Neutrophil (primary cell): ENCODE results near the gene TBXAS1.

Experiments used
- H3K27ac ChIP-seq: fragments of 200-600 bp; sonication (generic); 2 replicates; pipeline ENCODE4 v1.5.1; 2016; ENCODE audit warnings: mild to moderate bottlenecking, moderate library complexity
- H3K27me3 ChIP-seq: fragments of 200-600 bp; sonication (generic); 2 replicates; pipeline ENCODE4 v1.6.0; 2016; ENCODE audit warnings: mild to moderate bottlenecking
- H3K36me3 ChIP-seq: fragments of 200-600 bp; sonication (generic); 2 replicates; pipeline ENCODE4 v1.5.1; 2017
- H3K4me1 ChIP-seq, 2 experiments: fragments of 200-600 bp in 1 of 2; sonication (generic) in 1 of 2; 1 replicate in 1 of 2; 2 replicates in 1 of 2; pipeline versions ENCODE4 v1.5.1 to v1.6.1; 2013 to 2016; ENCODE audit warnings: low read depth in 1 of 2, low read length in 1 of 2, mild to moderate bottlenecking in 1 of 2, moderate library complexity in 1 of 2; ENCODE audit not compliant: control insufficient read depth in 1 of 2, insufficient read depth in 1 of 2
- H3K4me3 ChIP-seq, 2 experiments: fragments of 200-600 bp in 1 of 2; sonication (generic) in 1 of 2; 1 replicate in 1 of 2; 2 replicates in 1 of 2; pipeline ENCODE4 v1.5.1; 2013 to 2016; ENCODE audit warnings: low read depth in 1 of 2, low read length in 1 of 2, mild to moderate bottlenecking in 1 of 2, moderate library complexity in 1 of 2
- H3K9me3 ChIP-seq: fragments of 200-600 bp; sonication (generic); 2 replicates; pipeline ENCODE4 v1.5.1; 2016
- TF ChIP-seq, protein P1 (sequence below): fragments of 200-600 bp; sonication (generic); IDR thresholded peaks from 2 replicates; pipeline ENCODE4 v1.5.1; 2016; ENCODE audit warnings: antibody characterized with exemption

TBXAS1 gene

GRCh38 chr7:139930286-139930965 is 101.4 kb downstream of the TBXAS1 start:
- no peaks in the 10 kb centered on the region for H3K9me3 ChIP-seq
- no peaks in the 10 kb centered on the region for H3K27me3 ChIP-seq
- peaks cover 44% of the 10 kb centered on the region for H3K36me3 ChIP-seq
- TF ChIP-seq, protein P1, sequence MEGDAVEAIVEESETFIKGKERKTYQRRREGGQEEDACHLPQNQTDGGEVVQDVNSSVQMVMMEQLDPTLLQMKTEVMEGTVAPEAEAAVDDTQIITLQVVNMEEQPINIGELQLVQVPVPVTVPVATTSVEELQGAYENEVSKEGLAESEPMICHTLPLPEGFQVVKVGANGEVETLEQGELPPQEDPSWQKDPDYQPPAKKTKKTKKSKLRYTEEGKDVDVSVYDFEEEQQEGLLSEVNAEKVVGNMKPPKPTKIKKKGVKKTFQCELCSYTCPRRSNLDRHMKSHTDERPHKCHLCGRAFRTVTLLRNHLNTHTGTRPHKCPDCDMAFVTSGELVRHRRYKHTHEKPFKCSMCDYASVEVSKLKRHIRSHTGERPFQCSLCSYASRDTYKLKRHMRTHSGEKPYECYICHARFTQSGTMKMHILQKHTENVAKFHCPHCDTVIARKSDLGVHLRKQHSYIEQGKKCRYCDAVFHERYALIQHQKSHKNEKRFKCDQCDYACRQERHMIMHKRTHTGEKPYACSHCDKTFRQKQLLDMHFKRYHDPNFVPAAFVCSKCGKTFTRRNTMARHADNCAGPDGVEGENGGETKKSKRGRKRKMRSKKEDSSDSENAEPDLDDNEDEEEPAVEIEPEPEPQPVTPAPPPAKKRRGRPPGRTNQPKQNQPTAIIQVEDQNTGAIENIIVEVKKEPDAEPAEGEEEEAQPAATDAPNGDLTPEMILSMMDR: no peak
- no peak overlapping the region for H3K27ac ChIP-seq
- no peak overlapping the region for H3K4me3 ChIP-seq
- H3K4me1 ChIP-seq: peaks cover 9 to 11% of the 10 kb centered on the region in 2 experiments

GRCh38 chr7:139931190-139931934 is 102.3 kb downstream of the TBXAS1 start:
- Histone ChIP-seq H3K27me3 (no peaks in the 10 kb centered on the region), H3K4me1 (peaks cover 11 to 15% of the 10 kb centered on the region in 2 experiments), H3K9me3 (no peaks in the 10 kb centered on the region), H3K4me3 (no peak overlapping the region), H3K36me3 (peaks cover 53% of the 10 kb centered on the region), H3K27ac (no peak overlapping the region)
- TF ChIP-seq, protein P1: no peak

DNA sequence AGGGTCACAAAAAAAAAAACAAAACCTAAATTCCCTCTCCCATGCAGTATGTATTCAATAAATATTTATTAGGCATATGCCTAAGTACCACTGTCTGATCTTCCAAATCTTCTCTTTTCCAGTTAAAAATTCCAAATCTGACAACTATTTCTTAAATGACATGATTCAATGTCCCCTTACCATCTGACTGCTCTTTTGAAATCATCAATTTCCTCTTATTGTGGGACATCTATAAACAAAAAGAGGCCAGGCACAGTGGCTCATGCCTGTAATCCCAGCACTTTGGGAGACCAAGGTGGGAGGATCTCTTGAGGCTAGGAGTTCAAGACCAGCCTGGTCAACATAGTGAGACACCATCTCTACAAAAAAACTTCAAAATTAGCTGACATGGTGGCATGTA is 103.5 kb downstream of the TBXAS1 start:
- Histone ChIP-seq H3K27ac (no peak overlapping the region), H3K9me3 (no peaks in the 10 kb centered on the region), H3K4me3 (no peak overlapping the region), H3K27me3 (no peaks in the 10 kb centered on the region), H3K4me1 (peaks cover 23 to 27% of the 10 kb centered on the region in 2 experiments), H3K36me3 (peaks cover 65% of the 10 kb centered on the region)
- TF ChIP-seq, protein P1: no peak

DNA sequence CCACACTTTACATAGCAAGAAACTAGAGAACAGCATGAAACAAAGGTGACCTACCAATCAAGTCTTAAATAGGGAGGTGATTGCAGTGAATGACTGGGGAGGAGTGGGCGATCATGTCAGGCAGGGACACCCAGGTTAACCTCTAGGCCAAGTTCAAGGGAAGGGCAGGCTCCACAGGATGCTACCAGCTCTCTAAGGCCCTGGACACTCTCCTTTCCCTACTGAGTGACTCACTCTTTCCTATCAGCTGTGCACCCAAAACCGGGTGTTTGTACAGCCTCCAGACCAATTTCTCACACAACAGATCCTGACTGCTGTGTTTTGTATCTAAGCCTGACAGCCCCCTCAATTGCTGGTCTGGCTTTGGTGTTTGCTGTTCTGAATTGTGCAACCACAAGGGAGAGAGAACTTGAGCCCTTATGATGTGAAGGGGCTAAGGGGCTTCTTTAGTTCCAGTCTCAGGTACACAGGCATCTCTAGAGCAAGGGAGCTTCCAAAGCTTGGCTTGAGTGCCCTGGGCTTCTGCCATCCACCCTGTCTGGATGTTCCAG is 107.8 kb downstream of the TBXAS1 start:
- TF ChIP-seq, protein P1: no peak
- Histone ChIP-seq H3K27me3 (no peaks in the 10 kb centered on the region), H3K9me3 (no peaks in the 10 kb centered on the region), H3K36me3 (peaks cover 78% of the 10 kb centered on the region), H3K4me1 (peaks cover 37 to 53% of the 10 kb centered on the region in 2 experiments), H3K27ac (peak overlapping the region; percentile 68), H3K4me3 (no peak overlapping the region)

GRCh38 chr7:139937715-139938114 is 108.7 kb downstream of the TBXAS1 start:
- Histone ChIP-seq H3K4me3 (peak overlapping the region; percentile 10 to 11), H3K9me3 (no peaks in the 10 kb centered on the region), H3K4me1 (peaks cover 37 to 53% of the 10 kb centered on the region in 2 experiments), H3K27ac (peak overlapping the region; percentile 68), H3K36me3 (peaks cover 83% of the 10 kb centered on the region), H3K27me3 (no peaks in the 10 kb centered on the region)
- TF ChIP-seq, protein P1: no peak
